ENCODE measurements around the gene SDK2. TPM values are rescaled to one million over a fixed set of nuclear protein-coding genes. Genes with fewer than 3 reads are reported as not detected.
A peak's percentile ranks its signal among the peaks of the same experiment; 100 is the strongest.

Gene SDK2
- total RNA-seq, 1 experiment from 2014 or later, result 0.67 TPM

- TF ChIP-seq, protein P1, sequence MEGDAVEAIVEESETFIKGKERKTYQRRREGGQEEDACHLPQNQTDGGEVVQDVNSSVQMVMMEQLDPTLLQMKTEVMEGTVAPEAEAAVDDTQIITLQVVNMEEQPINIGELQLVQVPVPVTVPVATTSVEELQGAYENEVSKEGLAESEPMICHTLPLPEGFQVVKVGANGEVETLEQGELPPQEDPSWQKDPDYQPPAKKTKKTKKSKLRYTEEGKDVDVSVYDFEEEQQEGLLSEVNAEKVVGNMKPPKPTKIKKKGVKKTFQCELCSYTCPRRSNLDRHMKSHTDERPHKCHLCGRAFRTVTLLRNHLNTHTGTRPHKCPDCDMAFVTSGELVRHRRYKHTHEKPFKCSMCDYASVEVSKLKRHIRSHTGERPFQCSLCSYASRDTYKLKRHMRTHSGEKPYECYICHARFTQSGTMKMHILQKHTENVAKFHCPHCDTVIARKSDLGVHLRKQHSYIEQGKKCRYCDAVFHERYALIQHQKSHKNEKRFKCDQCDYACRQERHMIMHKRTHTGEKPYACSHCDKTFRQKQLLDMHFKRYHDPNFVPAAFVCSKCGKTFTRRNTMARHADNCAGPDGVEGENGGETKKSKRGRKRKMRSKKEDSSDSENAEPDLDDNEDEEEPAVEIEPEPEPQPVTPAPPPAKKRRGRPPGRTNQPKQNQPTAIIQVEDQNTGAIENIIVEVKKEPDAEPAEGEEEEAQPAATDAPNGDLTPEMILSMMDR (conservative IDR thresholded peaks at IDR 0.05; ENCODE audit: low read depth, low read length), result no peak
- no peak for TF ChIP-seq EZH2 (IDR thresholded peaks at IDR 0.05; ENCODE audit: borderline replicate concordance, low read depth, low read length, poor library complexity, severe bottlenecking)
- Histone ChIP-seq H3K4me1 (ENCODE audit: insufficient read depth, low read length, poor library complexity, severe bottlenecking) (no peaks in the 10 kb centered on the region), H3K4me3 (ENCODE audit: low read depth, low read length, poor library complexity, severe bottlenecking) (no peak overlapping the region), H3K27me3 (replicated peaks; ENCODE audit: insufficient read depth, low read depth, low read length, poor library complexity) (no peaks in the 10 kb centered on the region), H3K9me3 (ENCODE audit: low read depth, low read length, poor library complexity, severe bottlenecking) (no peaks in the 10 kb centered on the region), H3K36me3 (ENCODE audit: insufficient read depth, low read length, poor library complexity, severe bottlenecking) (no peaks in the 10 kb centered on the region), H3K27ac (ENCODE audit: low read depth, low read length, poor library complexity, severe bottlenecking) (no peak overlapping the region)
- intact Hi-C loops (cut with micrococcal nuclease; ENCODE audit: unreplicated experiment), result no loop called here
- POLR2A ChIA-PET (ENCODE audit: low non-redundant PET), result interaction anchor here (0.6 kb wide), 1 partner anchor 17 kb away, joined by 7 read pairs; no protein-coding TSS in a partner anchor
- CTCF ChIA-PET, result no interaction called here
- BruUV-seq (replicated peaks), result no TSS peak
- no peak for DNase-seq (ENCODE audit: low spot score)
These were observed 55.9 kb downstream of the SDK2 start for GRCh38 chr17:73588301-73588846.

- ChIA-PET CTCF (no interaction called here), POLR2A (ENCODE audit: low non-redundant PET) (no interaction called here)
- no peaks in the 10 kb centered on the region for H3K27me3 ChIP-seq (replicated peaks; ENCODE audit: insufficient read depth, low read depth, low read length, poor library complexity)
These were observed 57.2 kb downstream of the SDK2 start for GRCh38 chr17:73586921-73587602.

GRCh38 chr17:73586275-73586832 lies 57.9 kb downstream of the SDK2 start:
- intact Hi-C loops (cut with micrococcal nuclease; ENCODE audit: unreplicated experiment), result no loop called here
- ChIA-PET CTCF (no interaction called here), POLR2A (ENCODE audit: low non-redundant PET) (no interaction called here)
- Histone ChIP-seq H3K27me3 (replicated peaks; ENCODE audit: insufficient read depth, low read depth, low read length, poor library complexity) (no peaks in the 10 kb centered on the region), H3K4me1 (ENCODE audit: insufficient read depth, low read length, poor library complexity, severe bottlenecking) (no peaks in the 10 kb centered on the region), H3K27ac (ENCODE audit: low read depth, low read length, poor library complexity, severe bottlenecking) (no peak overlapping the region), H3K36me3 (ENCODE audit: insufficient read depth, low read length, poor library complexity, severe bottlenecking) (no peaks in the 10 kb centered on the region), H3K9me3 (ENCODE audit: low read depth, low read length, poor library complexity, severe bottlenecking) (no peaks in the 10 kb centered on the region), H3K4me3 (ENCODE audit: low read depth, low read length, poor library complexity, severe bottlenecking) (no peak overlapping the region)
- no TSS peak for BruUV-seq (replicated peaks)
- no peak for TF ChIP-seq EZH2 (IDR thresholded peaks at IDR 0.05; ENCODE audit: borderline replicate concordance, low read depth, low read length, poor library complexity, severe bottlenecking)
- TF ChIP-seq, protein P1 (conservative IDR thresholded peaks at IDR 0.05; ENCODE audit: low read depth, low read length), result no peak
- DNase-seq (ENCODE audit: low spot score), result peak; percentile 47

More at GRCh38 chr17:73586921-73587602, 57.2 kb downstream of the SDK2 start:
- H3K9me3 ChIP-seq (ENCODE audit: low read depth, low read length, poor library complexity, severe bottlenecking), result no peaks in the 10 kb centered on the region
- no peak for DNase-seq (ENCODE audit: low spot score)
- intact Hi-C loops (cut with micrococcal nuclease; ENCODE audit: unreplicated experiment), result no loop called here
- no peaks in the 10 kb centered on the region for H3K36me3 ChIP-seq (ENCODE audit: insufficient read depth, low read length, poor library complexity, severe bottlenecking)
- no TSS peak for BruUV-seq (replicated peaks)
- no peak overlapping the region for H3K4me3 ChIP-seq (ENCODE audit: low read depth, low read length, poor library complexity, severe bottlenecking)
- no peak overlapping the region for H3K27ac ChIP-seq (ENCODE audit: low read depth, low read length, poor library complexity, severe bottlenecking)
- TF ChIP-seq EZH2 (IDR thresholded peaks at IDR 0.05; ENCODE audit: borderline replicate concordance, low read depth, low read length, poor library complexity, severe bottlenecking), result no peak
- TF ChIP-seq, protein P1 (conservative IDR thresholded peaks at IDR 0.05; ENCODE audit: low read depth, low read length), result no peak
- H3K4me1 ChIP-seq (ENCODE audit: insufficient read depth, low read length, poor library complexity, severe bottlenecking), result no peaks in the 10 kb centered on the region
